H1 (cell line): ENCODE measurements around the gene FLOT1. TPM values are rescaled to one million over a fixed set of nuclear protein-coding genes. Genes with fewer than 3 reads are reported as not detected.

Experiments used
- CHD2 ChIP-seq: IDR thresholded peaks from 2 replicates; pipeline ENCODE4 v1.6.1; 2012; ENCODE audit warnings: low read length, improper control_type of control experiment
- CHD7 ChIP-seq: fragments of 300-600 bp; sonication (generic); IDR thresholded peaks from 2 replicates; pipeline ENCODE4 v1.7.1; 2012; ENCODE audit warnings: low read length, moderate library complexity, mild to moderate bottlenecking, inconsistent platforms; ENCODE audit not compliant: insufficient replicate concordance
- CTBP2 ChIP-seq: IDR thresholded peaks from 2 replicates; pipeline ENCODE4 v1.7.0; 2011; ENCODE audit warnings: borderline replicate concordance, mild to moderate bottlenecking, moderate library complexity, mixed read lengths, low read length; ENCODE audit not compliant: insufficient read depth, insufficient read length
- EGR1 ChIP-seq: IDR thresholded peaks from 2 replicates; pipeline ENCODE4 v1.6.1; 2011; ENCODE audit warnings: low read depth, low read length, borderline replicate concordance
- FOSL1 ChIP-seq: IDR thresholded peaks from 2 replicates; pipeline ENCODE4 v1.6.1; 2011; ENCODE audit warnings: mild to moderate bottlenecking, low read depth, low read length, moderate library complexity; ENCODE audit not compliant: insufficient read depth
- NANOG ChIP-seq: IDR thresholded peaks from 2 replicates; pipeline ENCODE4 v1.6.1; 2011; ENCODE audit warnings: low read length, low read depth, mild to moderate bottlenecking, inconsistent platforms; ENCODE audit not compliant: insufficient read depth, poor library complexity, severe bottlenecking
- POU5F1 ChIP-seq: IDR thresholded peaks from 2 replicates; pipeline ENCODE4 v1.6.1; 2011; ENCODE audit warnings: low read depth, mild to moderate bottlenecking, low read length, moderate library complexity
- USF2 ChIP-seq: IDR thresholded peaks from 2 replicates; pipeline ENCODE4 v1.6.1; 2011; ENCODE audit warnings: low read length, improper control_type of control experiment
- polyA plus RNA-seq, 7 experiments: library from polyadenylated mRNA; depleted of rRNA in 3 of 7; stranded (reverse) in 5 of 7; unstranded in 2 of 7; fragments of >200 nt in 5 of 7; fragments of 200-250 nt in 2 of 7; gene quantifications; 1 replicate in 5 of 7; 2 replicates in 1 of 7; 4 replicates in 1 of 7; pipeline versions ENCODE4 v1.2.1 to v1.2.3, GENCODE V29; 2011 to 2013; ENCODE audit warnings: missing spikeins in 2 of 7, mixed read lengths in 2 of 7
- total RNA-seq: library from RNA; stranded (reverse); fragmentation: NEBNext Ultra II Directional; extraction: Animal tissue kit (Norgen Biotek cat#: 25700); gene quantifications from 2 replicates; pipeline ENCODE4 v1.2.1, GENCODE V29; 2021

FLOT1 gene
- total and polyA plus RNA-seq, 2 of the 8 experiments (the other 6 are each of a cell fraction or from before 2014, with no cell fraction given) = 87.5 to 88.1 TPM

GRCh38 chr6:30763155-30763617 is 20.7 kb upstream of the FLOT1 start (continued):
- no peak for TF ChIP-seq CHD7
- TF ChIP-seq USF2 = no peak
- TF ChIP-seq FOSL1 = no peak
- no peak for TF ChIP-seq NANOG
- no peak for TF ChIP-seq CHD2
- no peak for TF ChIP-seq CTBP2
- TF ChIP-seq EGR1 = no peak
- no peak for TF ChIP-seq POU5F1
